Hippocampal formation (tissue), 2 donors: ENCODE data around the gene GDE1.

ENCODE experiments used
- DNase-seq, 2 donors: peaks; one replicate each; lab custom pipeline; 2025; lab: John Stamatoyannopoulos, UW

GDE1 gene

GRCh38 chr16:19486051-19486450 is 35.8 kb downstream of the GDE1 start:
- DNase-seq: no peak

GRCh38 chr16:19485611-19486010 is 36.3 kb downstream of the GDE1 start:
- DNase-seq: no peak

- DNase-seq: no peak
Observed at GRCh38 chr16:19484096-19484495, 37.8 kb downstream of the GDE1 start.

DNA sequence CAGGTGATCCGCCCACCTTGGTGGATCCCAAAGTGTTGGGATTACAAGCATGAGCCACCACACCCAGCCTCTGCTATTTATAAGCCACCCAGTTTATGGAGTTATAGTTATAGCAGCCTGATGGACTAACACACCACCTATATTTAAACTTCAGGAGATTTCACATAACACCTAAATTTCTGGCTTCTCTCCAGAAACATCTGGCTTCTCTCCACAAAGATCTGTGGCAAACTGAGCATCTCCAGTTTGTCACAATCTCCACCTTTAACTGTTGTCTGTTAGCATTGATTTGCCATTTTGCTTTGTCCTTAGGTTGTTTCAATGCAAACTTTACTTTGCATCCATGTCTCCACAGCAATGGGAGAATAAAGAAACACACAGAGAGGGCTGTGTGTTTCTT is 39.6 kb downstream of the GDE1 start:
- no peak for DNase-seq

- DNase-seq: no peak
Observed at GRCh38 chr16:19481769-19482168, 40.1 kb downstream of the GDE1 start.

- DNase-seq: no peak
Observed at GRCh38 chr16:19481296-19481695, 40.6 kb downstream of the GDE1 start.

DNA sequence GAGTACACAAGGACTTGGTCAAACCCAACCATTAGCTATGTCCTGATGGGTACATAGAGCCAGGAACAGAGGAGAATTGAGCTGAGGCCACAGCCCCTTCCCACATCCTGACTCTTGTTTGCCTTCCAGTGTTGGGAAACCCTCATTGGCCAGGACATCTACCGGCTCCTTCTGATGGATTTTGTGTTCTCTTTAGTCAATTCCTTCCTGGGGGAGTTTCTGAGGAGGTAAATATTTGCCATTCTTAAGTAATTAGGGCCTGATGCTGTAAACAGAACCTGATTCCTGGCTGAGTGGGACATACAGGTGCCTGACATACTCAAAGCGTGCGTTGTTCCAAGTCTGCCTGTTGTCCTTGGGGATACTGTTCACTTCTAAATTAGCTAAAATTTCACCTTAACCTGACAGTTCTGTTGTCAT is 42.6 kb downstream of the GDE1 start:
- DNase-seq: no peak

- no peak for DNase-seq
Observed at GRCh38 chr16:19478505-19478904, 43.4 kb downstream of the GDE1 start.

GRCh38 chr16:19474617-19475016 is 47.3 kb downstream of the GDE1 start:
- DNase-seq: no peak

DNA sequence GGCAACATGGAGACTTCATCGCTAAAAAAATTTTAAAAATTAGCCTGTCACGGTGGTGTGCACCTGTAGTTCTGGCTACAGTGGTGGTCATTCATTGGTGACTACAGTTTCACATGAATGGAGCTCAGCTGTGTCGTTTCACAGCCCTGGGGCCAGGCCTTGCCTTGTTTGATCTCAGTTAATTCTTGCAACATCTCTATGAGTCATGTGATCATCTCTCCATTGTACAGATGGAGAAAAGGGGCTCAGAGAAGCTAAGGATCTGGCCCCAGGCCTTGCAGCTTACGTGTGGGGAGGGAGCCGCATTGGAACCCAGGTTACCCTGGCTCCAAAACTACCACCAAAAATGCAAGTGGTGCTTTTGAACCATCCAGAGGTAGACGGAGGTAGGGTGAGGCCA is 49.4 kb downstream of the GDE1 start:
- no peak for DNase-seq

GRCh38 chr16:19468300-19468699 is 53.6 kb downstream of the GDE1 start:
- DNase-seq: no peak

- no peak for DNase-seq
Observed at GRCh38 chr16:19463468-19464315, 58.2 kb downstream of the GDE1 start.

- no peak for DNase-seq
Observed at GRCh38 chr16:19460397-19460796, 61.5 kb downstream of the GDE1 start.

DNA sequence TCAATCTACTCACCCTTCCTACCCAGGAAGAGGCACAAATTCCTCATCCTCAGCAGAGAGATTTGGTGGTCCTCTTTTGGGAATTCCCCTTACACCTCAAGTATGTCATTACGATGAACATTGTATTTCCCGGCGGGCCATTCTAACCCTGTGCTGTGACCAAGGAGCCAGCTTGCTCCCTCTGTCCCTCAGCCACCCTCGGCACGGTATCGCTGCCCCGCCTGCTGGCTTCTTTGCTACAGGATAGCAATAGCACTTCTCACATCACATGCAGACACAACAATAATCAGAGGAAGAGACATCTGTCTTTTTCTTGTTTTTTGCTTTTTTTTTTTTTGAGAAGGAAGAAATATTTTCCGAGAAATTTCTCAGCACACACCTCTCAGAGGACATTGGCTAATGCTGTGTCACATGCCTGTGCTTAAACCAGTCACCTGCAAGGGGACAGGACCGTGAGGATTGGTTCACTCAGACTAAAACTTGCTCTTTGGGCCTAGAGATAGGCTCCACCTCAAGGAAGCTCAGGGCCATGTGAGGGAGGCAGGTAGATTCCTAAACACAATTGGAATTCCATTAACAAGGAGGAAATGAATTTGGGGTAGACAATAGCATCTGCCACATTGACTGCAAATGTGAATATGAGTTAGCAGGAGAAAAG is 63.0 kb downstream of the GDE1 start:
- DNase-seq: no peak
